Fibroblast of lung (primary cell): ENCODE results near the gene UMAD1. TPM values are rescaled to one million over a fixed set of nuclear protein-coding genes. Genes with fewer than 3 reads are reported as not detected.

Experiments used
- DNase-seq, 2 donors: peaks; one replicate each; pipeline versions ENCODE4 v3.0.0 to v3.0.0-alpha.2; 2010; ENCODE audit warnings: low read depth in 2 of 2
- H2AFZ ChIP-seq: 2 replicates; pipeline ENCODE4 v1.5.1; 2012; ENCODE audit warnings: low read length, control low read depth, inconsistent platforms
- H3K27ac ChIP-seq: 2 replicates; pipeline ENCODE4 v1.5.1; 2011; ENCODE audit warnings: low read length, control low read depth; ENCODE audit not compliant: insufficient read depth
- H3K27me3 ChIP-seq: 2 replicates; pipeline ENCODE4 v1.5.1; 2011; ENCODE audit warnings: mild to moderate bottlenecking, low read length; ENCODE audit not compliant: control insufficient read depth, insufficient read depth
- H3K36me3 ChIP-seq: 2 replicates; pipeline ENCODE4 v1.5.1; 2011; ENCODE audit warnings: low read length; ENCODE audit not compliant: control insufficient read depth, insufficient read depth
- H3K4me1 ChIP-seq: 2 replicates; pipeline ENCODE4 v1.5.1; 2011; ENCODE audit warnings: low read length; ENCODE audit not compliant: control insufficient read depth, insufficient read depth; ENCODE audit errors: extremely low read depth
- H3K4me2 ChIP-seq: 2 replicates; pipeline ENCODE4 v1.5.1; 2011; ENCODE audit warnings: low read length, control low read depth; ENCODE audit not compliant: insufficient read depth; ENCODE audit errors: extremely low read depth
- H3K4me3 ChIP-seq, 4 experiments: fragments of 200-600 bp in 1 of 4; sonication (generic) in 1 of 4; replicated peaks in 1 of 4; 2 replicates each; pipeline ENCODE4 v1.5.1; 2011 to 2016; ENCODE audit warnings: low read length in 4 of 4, low read depth in 3 of 4, mild to moderate bottlenecking in 3 of 4, control low read depth in 2 of 4, inconsistent platforms in 1 of 4, mixed read lengths in 1 of 4; ENCODE audit not compliant: insufficient read depth in 1 of 4; ENCODE audit errors: control extremely low read depth in 1 of 4
- H3K79me2 ChIP-seq: 2 replicates; pipeline ENCODE4 v1.5.1; 2012; ENCODE audit warnings: mild to moderate bottlenecking, low read length, inconsistent platforms; ENCODE audit not compliant: control insufficient read depth, insufficient read depth
- H3K9ac ChIP-seq: 2 replicates; pipeline ENCODE4 v1.5.1; 2011; ENCODE audit warnings: mild to moderate bottlenecking, low read length, control low read depth; ENCODE audit not compliant: insufficient read depth
- H3K9me3 ChIP-seq: 2 replicates; pipeline ENCODE4 v1.5.1; 2012; ENCODE audit warnings: low read depth, low read length; ENCODE audit not compliant: control insufficient read depth, insufficient read depth
- H4K20me1 ChIP-seq: 2 replicates; pipeline ENCODE4 v1.5.1; 2011; ENCODE audit warnings: low read length; ENCODE audit not compliant: control insufficient read depth, insufficient read depth; ENCODE audit errors: extremely low read depth
- CTCF ChIP-seq, 2 donors: IDR thresholded peaks in 1 of 2; conservative IDR thresholded peaks in 1 of 2; 1 replicate in 1 of 2; 2 replicates in 1 of 2; pipeline ENCODE4 v1.5.1; 2011 to 2012; ENCODE audit warnings: low read length in 2 of 2, control low read depth in 1 of 2, inconsistent platforms in 1 of 2, low read depth in 1 of 2, mild to moderate bottlenecking in 1 of 2
- EZH2 ChIP-seq: IDR thresholded peaks from 2 replicates; pipeline ENCODE4 v1.5.1; 2012; ENCODE audit warnings: low read length, control low read depth, mild to moderate bottlenecking; ENCODE audit errors: missing control alignments
- polyA plus RNA-seq, 2 donors: library from polyadenylated mRNA; depleted of rRNA in 1 of 2; stranded (reverse) in 1 of 2; unstranded in 1 of 2; fragments of >200 nt; gene quantifications; 2 replicates each; pipeline ENCODE4 v1.2.1, GENCODE V29; 2011 to 2012; ENCODE audit warnings: missing spikeins in 1 of 2
- total RNA-seq: library from RNA; depleted of rRNA; stranded (reverse); fragments of >200 nt; gene quantifications from 2 replicates; pipeline ENCODE4 v1.2.1, GENCODE V29; 2014

The UMAD1 gene
- total and polyA plus RNA-seq, 2 donors (not counting 1 experiment from before 2014, with no cell fraction given): 12.4 to 19.8 TPM

- no peaks in the 10 kb centered on the region for H3K79me2 ChIP-seq
- H4K20me1 ChIP-seq: no peaks in the 10 kb centered on the region
- H3K4me1 ChIP-seq: no peaks in the 10 kb centered on the region
- H3K4me3 ChIP-seq: no peak overlapping the region
- no peak for DNase-seq
- no peak overlapping the region for H2AFZ ChIP-seq
- TF ChIP-seq EZH2 (no peak), CTCF (conservative IDR thresholded peaks at IDR 0.05 in 1 of 2, IDR thresholded peaks at IDR 0.05 in 1 of 2; ENCODE audit: low read depth in 1 of 2, low read length in 2 of 2) (no peak)
- no peaks in the 10 kb centered on the region for H3K9me3 ChIP-seq
- H3K9ac ChIP-seq: no peak overlapping the region
- no peak overlapping the region for H3K27ac ChIP-seq
- H3K4me2 ChIP-seq: no peak overlapping the region
- H3K27me3 ChIP-seq: no peaks in the 10 kb centered on the region
- H3K36me3 ChIP-seq: no peaks in the 10 kb centered on the region
Observed at GRCh38 chr7:7740037-7740355, 99.4 kb downstream of the UMAD1 start.

- no peaks in the 10 kb centered on the region for H3K36me3 ChIP-seq
- DNase-seq: no peak
- H3K4me3 ChIP-seq: no peak overlapping the region
- no peak overlapping the region for H3K27ac ChIP-seq
- no peaks in the 10 kb centered on the region for H3K79me2 ChIP-seq
- no peaks in the 10 kb centered on the region for H3K27me3 ChIP-seq
- no peaks in the 10 kb centered on the region for H4K20me1 ChIP-seq
- no peaks in the 10 kb centered on the region for H3K4me1 ChIP-seq
- no peak overlapping the region for H2AFZ ChIP-seq
- no peak overlapping the region for H3K9ac ChIP-seq
- TF ChIP-seq CTCF (conservative IDR thresholded peaks at IDR 0.05 in 1 of 2, IDR thresholded peaks at IDR 0.05 in 1 of 2; ENCODE audit: low read depth in 1 of 2, low read length in 2 of 2): no peak
- TF ChIP-seq EZH2: no peak
- no peaks in the 10 kb centered on the region for H3K9me3 ChIP-seq
- H3K4me2 ChIP-seq: no peak overlapping the region
Observed at GRCh38 chr7:7742223-7742622, 101.7 kb downstream of the UMAD1 start.

GRCh38 chr7:7745258-7745657, 104.7 kb downstream of the UMAD1 start:
- no peaks in the 10 kb centered on the region for H3K27me3 ChIP-seq
- H3K36me3 ChIP-seq: no peaks in the 10 kb centered on the region
- TF ChIP-seq EZH2: no peak
- no peak for TF ChIP-seq CTCF (conservative IDR thresholded peaks at IDR 0.05 in 1 of 2, IDR thresholded peaks at IDR 0.05 in 1 of 2; ENCODE audit: low read depth in 1 of 2, low read length in 2 of 2)
- no peaks in the 10 kb centered on the region for H3K79me2 ChIP-seq
- no peak overlapping the region for H3K27ac ChIP-seq
- H3K4me2 ChIP-seq: no peak overlapping the region
- no peak overlapping the region for H2AFZ ChIP-seq
- H3K4me1 ChIP-seq: no peaks in the 10 kb centered on the region
- no peaks in the 10 kb centered on the region for H4K20me1 ChIP-seq
- H3K4me3 ChIP-seq: no peak overlapping the region
- no peaks in the 10 kb centered on the region for H3K9me3 ChIP-seq
- H3K9ac ChIP-seq: no peak overlapping the region
- no peak for DNase-seq
